ENCODE data around the gene RFTN1. TPM values are rescaled to one million over a fixed set of nuclear protein-coding genes. Genes with fewer than 3 reads are reported as not detected.

RFTN1 gene
- total RNA-seq, 1 donor from 2014 or later, result 0.92 TPM

- Mint-ChIP-seq H3K27me3 (ENCODE audit: insufficient read depth, low read depth) (peaks cover 3% of the 10 kb centered on the region), H3K27ac (no peak overlapping the region), H3K36me3 (no peaks in the 10 kb centered on the region), H3K4me1 (peaks cover 17% of the 10 kb centered on the region), H3K4me3 (no peak overlapping the region), H3K9me3 (no peaks in the 10 kb centered on the region)
- Histone ChIP-seq H4K20me1 (ENCODE audit: low read depth) (no peaks in the 10 kb centered on the region), H3K36me3 (no peaks in the 10 kb centered on the region), H3K4me2 (no peak overlapping the region), H3K9ac (no peak overlapping the region), H3K9me3 (ENCODE audit: low read depth) (no peaks in the 10 kb centered on the region), H3K79me2 (ENCODE audit: low read depth) (no peaks in the 10 kb centered on the region), H3F3A (ENCODE audit: low read depth) (no peaks in the 10 kb centered on the region), H3K4me3 (no peak overlapping the region), H3K4me1 (peaks cover 21% of the 10 kb centered on the region), H3K27ac (no peak overlapping the region), H3K27me3 (no peaks in the 10 kb centered on the region), H2AFZ (replicated peaks) (peak overlapping the region; percentile 26)
- DNase-seq (ENCODE audit: low spot score), result no peak
- TF ChIP-seq, protein P1, sequence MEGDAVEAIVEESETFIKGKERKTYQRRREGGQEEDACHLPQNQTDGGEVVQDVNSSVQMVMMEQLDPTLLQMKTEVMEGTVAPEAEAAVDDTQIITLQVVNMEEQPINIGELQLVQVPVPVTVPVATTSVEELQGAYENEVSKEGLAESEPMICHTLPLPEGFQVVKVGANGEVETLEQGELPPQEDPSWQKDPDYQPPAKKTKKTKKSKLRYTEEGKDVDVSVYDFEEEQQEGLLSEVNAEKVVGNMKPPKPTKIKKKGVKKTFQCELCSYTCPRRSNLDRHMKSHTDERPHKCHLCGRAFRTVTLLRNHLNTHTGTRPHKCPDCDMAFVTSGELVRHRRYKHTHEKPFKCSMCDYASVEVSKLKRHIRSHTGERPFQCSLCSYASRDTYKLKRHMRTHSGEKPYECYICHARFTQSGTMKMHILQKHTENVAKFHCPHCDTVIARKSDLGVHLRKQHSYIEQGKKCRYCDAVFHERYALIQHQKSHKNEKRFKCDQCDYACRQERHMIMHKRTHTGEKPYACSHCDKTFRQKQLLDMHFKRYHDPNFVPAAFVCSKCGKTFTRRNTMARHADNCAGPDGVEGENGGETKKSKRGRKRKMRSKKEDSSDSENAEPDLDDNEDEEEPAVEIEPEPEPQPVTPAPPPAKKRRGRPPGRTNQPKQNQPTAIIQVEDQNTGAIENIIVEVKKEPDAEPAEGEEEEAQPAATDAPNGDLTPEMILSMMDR (IDR thresholded peaks at IDR 0.05), result no peak
- TF ChIP-seq EZH2 (IDR thresholded peaks at IDR 0.05) (no peak), EZH2phosphoT487 (IDR thresholded peaks at IDR 0.05) (no peak)
These were observed 30.5 kb downstream of the RFTN1 start for GRCh38 chr3:16482770-16483531.

GRCh38 chr3:16482194-16482769 is 31.2 kb downstream of the RFTN1 start:
- TF ChIP-seq EZH2phosphoT487 (IDR thresholded peaks at IDR 0.05) (no peak), EZH2 (IDR thresholded peaks at IDR 0.05) (no peak)
- TF ChIP-seq, protein P1 (IDR thresholded peaks at IDR 0.05), result no peak
- Histone ChIP-seq H3K27me3 (no peaks in the 10 kb centered on the region), H3K27ac (no peak overlapping the region), H3K4me2 (no peak overlapping the region), H3K36me3 (no peaks in the 10 kb centered on the region), H3K4me3 (no peak overlapping the region), H4K20me1 (ENCODE audit: low read depth) (no peaks in the 10 kb centered on the region), H3F3A (ENCODE audit: low read depth) (no peaks in the 10 kb centered on the region), H3K4me1 (peaks cover 21% of the 10 kb centered on the region), H3K79me2 (ENCODE audit: low read depth) (no peaks in the 10 kb centered on the region), H2AFZ (replicated peaks) (peak overlapping the region; percentile 26), H3K9me3 (ENCODE audit: low read depth) (no peaks in the 10 kb centered on the region), H3K9ac (no peak overlapping the region)
- Mint-ChIP-seq H3K27ac (no peak overlapping the region), H3K36me3 (no peaks in the 10 kb centered on the region), H3K4me1 (peaks cover 17% of the 10 kb centered on the region), H3K9me3 (no peaks in the 10 kb centered on the region), H3K27me3 (ENCODE audit: insufficient read depth, low read depth) (peaks cover 3% of the 10 kb centered on the region), H3K4me3 (no peak overlapping the region)
- DNase-seq (ENCODE audit: low spot score), result no peak

DNA sequence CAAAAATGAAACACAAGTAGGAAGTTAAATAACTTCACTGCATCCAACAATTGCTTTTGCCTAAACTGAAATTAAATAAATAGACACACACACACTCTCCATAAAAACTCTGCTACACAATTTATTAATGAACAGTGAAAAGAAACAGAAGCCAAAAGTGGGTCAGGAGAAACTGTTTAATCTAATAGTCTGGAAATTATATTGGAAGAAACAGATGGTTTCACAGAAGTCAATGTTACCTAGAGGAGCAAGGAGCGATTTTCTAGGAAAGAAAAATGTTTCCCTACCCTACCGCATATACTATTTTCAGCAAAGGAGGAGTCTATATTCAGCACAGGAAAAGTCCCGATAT is 32.0 kb downstream of the RFTN1 start:
- no peak for TF ChIP-seq EZH2 (IDR thresholded peaks at IDR 0.05)
- Mint-ChIP-seq H3K36me3 (no peaks in the 10 kb centered on the region), H3K4me1 (peaks cover 17% of the 10 kb centered on the region), H3K27ac (no peak overlapping the region), H3K4me3 (no peak overlapping the region), H3K9me3 (no peaks in the 10 kb centered on the region), H3K27me3 (ENCODE audit: insufficient read depth, low read depth) (peaks cover 3% of the 10 kb centered on the region)
- Histone ChIP-seq H3K36me3 (no peaks in the 10 kb centered on the region), H3K27ac (no peak overlapping the region), H2AFZ (replicated peaks) (no peak overlapping the region), H3K4me3 (no peak overlapping the region), H3K79me2 (ENCODE audit: low read depth) (no peaks in the 10 kb centered on the region), H3F3A (ENCODE audit: low read depth) (no peaks in the 10 kb centered on the region), H3K9ac (no peak overlapping the region), H4K20me1 (ENCODE audit: low read depth) (no peaks in the 10 kb centered on the region), H3K4me2 (no peak overlapping the region), H3K27me3 (no peaks in the 10 kb centered on the region), H3K4me1 (peaks cover 21% of the 10 kb centered on the region), H3K9me3 (ENCODE audit: low read depth) (no peaks in the 10 kb centered on the region)
- no peak for DNase-seq (ENCODE audit: low spot score)
